CD4-positive, alpha-beta T cell treated with Interleukin-15 for 1 hour (primary cell): ENCODE measurements around the gene NPAT.

Experiments used
- DNase-seq: peaks from one replicate; pipeline ENCODE4 v3.0.0-alpha.2; 2020

The NPAT gene

DNA sequence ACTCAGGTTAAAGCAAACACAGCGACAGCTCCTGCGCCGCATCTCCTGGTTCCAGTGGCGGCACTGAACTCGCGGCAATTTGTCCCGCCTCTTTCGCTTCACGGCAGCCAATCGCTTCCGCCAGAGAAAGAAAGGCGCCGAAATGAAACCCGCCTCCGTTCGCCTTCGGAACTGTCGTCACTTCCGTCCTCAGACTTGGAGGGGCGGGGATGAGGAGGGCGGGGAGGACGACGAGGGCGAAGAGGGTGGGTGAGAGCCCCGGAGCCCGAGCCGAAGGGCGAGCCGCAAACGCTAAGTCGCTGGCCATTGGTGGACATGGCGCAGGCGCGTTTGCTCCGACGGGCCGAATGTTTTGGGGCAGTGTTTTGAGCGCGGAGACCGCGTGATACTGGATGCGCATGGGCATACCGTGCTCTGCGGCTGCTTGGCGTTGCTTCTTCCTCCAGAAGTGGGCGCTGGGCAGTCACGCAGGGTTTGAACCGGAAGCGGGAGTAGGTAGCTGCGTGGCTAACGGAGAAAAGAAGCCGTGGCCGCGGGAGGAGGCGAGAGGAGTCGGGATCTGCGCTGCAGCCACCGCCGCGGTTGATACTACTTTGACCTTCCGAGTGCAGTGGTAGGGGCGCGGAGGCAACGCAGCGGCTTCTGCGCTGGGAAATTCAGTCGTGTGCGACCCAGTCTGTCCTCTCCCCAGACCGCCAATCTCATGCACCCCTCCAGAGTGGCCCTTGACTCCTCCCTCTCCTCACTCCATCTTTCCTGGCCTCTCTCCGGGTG lies at the start of gene NPAT, which contains the start of gene ATM:
Gene NPAT, minus strand, starts transcription at position 65 of the 774 bp plus-strand sequence. CDS start 102 bp downstream, outside the sequence.
Gene ATM, plus strand, starts transcription at position 494 of the 774 bp plus-strand sequence. CDS start 4,558 bp downstream, outside the sequence.
- peak; percentile 100 for DNase-seq

DNA sequence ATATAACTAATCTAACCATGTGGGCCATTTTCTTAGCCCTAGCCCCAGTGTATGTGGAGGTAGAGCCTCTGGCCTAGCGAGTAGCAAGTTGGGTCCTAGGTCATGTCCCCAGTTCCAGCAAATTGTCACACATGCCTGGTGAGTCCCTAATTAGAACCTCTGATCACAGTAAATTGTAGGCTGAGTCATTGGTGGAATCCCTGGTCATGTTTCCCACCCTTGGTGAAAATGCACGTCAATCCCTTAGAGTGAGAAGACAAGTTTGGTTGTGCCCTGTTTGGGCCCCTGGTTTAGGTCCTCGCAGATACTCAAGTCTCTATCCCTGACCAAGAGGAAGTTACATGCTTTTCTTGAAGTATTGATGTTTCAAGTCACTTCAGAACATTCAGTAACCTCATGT lies 47.1 kb upstream of the NPAT start:
- DNase-seq = no peak

DNA sequence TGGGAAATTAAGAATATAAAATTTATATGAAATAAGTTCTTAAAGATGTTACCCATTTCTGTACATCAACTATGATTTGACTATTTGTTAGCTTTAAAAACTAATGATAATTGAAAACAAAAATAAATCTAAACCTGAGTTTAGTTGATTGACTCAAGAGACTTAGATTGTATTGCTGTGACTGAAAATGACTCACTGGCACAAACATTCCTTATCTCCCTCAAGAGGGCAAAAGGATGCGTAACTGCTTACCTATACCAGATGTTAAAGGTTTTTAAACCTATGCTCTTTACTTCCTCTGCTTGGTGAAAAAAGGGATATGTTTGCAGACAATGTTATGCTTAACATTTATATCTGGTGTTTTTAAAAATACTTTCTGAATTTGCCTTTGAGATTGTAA lies 30.7 kb upstream of the NPAT start:
- no peak for DNase-seq

DNA sequence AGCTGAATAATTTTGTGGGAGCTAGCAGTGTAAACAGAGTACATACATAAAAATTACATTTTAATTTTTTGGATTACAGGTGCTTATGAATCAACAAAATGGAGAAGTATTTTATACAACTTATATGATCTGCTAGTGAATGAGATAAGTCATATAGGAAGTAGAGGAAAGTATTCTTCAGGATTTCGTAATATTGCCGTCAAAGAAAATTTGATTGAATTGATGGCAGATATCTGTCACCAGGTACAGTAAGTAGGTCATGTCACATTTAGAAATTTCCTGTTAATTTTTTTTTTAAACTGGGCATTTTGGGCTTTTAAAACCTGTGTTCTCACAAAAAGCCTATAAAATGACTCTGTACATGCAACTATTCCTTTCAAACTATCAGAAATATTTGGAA lies 24.4 kb upstream of the NPAT start:
- DNase-seq = no peak

DNA sequence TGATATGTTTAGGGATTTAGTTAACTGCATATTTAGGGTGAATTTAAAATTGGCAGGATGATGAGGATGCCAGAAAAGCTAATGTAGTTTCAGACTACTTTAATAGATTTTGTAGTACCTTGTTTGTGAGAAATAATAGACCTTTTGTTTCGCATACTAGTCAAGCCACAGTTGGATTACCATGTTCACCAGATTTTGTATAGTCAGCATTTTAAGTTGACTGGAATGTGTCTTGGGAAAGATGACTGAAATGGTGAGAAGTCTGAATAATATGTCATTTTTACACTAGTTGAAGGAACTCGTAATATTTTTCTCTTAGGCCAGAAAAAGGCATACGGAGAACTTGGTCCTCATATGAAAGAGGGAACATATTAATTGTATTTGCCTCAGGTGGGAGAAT lies 23.9 kb upstream of the NPAT start:
- no peak for DNase-seq

DNA sequence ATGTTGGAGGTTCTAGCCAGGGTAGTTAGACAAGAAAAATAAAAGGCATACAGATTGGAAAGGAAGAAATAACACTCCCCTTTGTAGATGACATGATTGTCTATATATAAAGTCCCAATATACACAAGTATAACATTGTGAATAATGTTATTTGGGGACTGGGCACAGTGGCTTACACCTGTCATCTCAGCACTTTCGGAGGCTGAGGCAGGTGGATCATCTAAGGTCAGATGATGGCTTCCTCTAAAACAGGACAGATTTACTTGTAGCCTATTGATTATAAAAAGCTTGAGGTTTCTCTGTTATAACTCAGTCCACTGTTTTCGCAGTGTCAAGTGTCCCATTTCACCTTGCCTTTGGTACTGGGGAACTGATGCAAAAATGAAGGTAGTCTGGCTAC lies 20.0 kb upstream of the NPAT start:
- DNase-seq = no peak

DNA sequence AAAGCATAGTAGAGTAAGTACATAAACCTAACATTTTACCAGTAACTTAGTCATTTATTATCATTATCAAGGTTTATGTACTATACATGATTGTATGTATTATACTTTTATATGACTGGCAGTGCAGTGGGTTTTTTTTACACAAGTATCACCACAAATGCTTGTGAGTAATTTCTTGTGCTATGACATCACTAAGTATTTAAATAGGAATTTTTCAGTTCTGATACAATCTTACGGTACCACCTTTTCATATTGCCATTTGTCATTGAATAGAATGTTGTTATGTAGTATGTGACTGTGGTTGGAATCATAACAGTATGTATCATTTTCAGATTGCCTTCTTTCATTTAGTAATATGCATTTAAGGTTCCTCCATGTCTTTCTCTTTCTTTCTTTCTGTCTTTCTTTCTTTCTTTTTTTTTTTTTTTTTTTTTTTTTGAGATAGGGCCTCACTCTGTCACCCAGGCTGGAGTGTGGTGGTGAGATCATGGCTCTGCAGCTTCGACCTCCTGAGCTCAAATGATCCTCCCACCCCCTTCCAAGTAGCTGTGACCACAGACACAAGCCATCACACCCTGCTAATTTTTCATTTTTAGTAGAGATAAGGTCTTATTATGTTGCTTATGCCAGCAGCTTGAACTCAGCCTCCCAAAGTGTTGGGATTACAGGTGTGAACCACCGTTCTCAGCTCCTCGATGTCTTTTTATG lies 19.0 kb upstream of the NPAT start:
- peak; percentile 61 for DNase-seq

DNA sequence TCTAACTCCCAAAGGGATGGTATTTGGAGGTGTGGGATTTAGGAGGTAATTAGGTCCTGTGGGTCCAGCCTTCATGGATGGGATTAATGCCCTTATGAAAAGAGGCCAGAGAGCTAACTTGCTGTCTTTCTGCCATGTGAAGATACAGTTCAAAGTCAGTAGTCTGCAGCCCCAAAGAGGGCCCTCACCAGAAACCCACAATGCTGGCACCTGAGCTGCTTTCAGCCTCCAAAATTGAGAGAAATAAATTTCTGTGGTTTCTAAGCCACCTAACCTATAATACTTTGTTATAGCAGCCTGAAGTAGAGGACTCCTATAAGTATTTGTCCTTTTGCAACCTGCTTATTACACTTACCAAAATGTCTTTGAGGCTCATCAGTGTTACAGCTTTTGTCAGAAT lies 16.6 kb upstream of the NPAT start:
- no peak for DNase-seq

DNA sequence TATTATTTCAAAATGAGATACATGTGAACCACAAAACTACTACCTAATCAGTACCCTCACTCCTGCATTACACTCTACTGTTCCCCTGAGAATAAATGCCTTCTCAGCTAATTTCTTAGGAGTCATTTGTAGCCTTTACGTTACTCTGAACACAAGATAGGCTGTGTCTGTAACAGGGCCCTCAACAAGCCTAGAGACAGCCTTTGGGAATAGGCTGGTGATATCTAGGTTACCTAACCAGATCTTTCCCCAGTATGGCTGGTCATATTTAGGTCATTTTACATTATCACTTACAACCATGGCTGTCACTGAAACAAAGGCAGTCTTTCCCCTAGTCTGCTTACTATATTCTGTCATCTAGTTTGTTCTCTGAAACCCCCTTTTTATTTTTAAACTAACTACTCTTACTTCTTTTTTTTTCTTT lies 14.6 kb upstream of the NPAT start:
- no peak for DNase-seq

DNA sequence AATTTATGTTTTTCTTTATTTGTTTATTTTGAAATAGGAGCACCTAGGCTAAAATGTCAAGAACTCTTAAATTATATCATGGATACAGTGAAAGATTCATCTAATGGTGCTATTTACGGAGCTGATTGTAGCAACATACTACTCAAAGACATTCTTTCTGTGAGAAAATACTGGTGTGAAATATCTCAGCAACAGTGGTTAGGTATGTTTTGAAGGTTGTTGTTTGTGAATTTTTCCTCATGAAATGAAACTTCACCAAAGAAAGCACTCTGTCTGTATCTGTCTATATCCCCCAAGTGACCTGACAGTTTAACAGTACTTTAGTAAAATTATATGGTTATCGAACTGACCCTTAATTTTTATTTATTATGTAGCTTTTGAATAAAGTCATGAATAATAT lies 13.2 kb upstream of the NPAT start:
- DNase-seq = no peak

DNA sequence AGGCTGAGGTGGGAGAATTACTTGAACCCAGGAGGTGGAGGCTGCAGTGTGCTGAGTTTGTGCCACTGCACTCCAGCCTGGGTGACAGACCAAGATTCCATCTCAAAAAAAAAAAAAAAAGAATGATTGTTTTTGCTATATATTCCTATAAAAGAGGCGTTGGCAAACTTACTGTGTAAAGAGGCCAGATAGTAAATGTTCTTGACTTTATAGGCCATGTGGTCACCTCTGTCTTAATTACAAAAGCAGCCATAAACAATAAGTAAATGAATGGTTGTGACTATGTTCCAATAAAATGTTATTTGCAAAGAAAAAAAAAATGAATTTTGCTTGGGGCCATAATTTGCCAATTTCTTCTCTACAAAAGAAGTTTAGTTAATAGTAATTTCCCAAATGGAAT lies 12.8 kb upstream of the NPAT start:
- no peak for DNase-seq

DNA sequence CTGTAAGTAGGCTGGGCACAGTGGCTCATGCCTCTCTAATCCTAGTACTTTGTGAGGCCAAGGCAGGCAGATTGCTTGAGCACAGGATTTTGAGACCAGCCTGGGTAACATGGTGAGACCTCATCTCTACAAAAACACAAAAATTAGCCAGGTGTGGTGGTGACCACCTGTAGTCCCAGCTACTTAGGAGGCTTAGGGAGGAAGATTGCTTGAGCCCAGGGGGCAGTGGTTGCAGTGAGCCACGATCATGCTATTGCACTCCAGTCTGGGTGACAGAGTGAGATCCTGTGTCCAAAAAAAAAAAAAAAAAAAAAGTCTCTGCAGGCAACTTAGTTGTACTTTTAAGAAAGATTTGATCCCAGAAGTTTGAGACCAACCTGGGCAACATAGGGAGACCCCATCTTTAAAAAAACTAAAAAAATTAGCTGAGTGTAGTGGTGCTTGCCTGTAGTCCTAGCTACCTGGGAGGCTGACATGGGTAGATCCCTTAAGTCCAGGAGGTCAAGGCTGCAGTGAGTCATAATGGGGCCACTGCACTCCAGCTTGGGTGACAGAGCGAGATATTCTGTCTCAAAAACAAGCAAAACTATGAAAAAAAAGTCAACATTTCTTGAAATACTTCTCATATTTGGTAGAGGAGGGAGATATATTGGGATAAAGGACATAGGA lies 11.0 kb upstream of the NPAT start:
- no peak for DNase-seq

DNA sequence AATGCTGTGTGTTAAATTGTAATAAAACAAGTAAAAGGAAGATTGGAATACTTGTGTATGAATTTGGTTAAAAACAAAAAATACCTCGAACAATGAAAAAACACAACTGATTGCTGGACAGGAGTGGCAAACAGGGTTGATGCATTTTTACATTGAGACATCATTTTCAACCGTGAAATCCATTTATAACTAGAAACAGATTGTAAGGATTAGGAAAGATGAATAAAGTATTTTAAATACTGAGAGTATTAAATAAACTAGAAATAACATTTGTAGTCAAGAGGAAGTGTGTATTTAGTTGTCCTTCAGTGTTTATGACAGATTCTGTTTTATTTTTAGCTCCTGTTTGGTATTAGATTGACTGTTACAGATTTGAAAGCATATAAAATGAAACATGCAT lies 5.8 kb upstream of the NPAT start:
- DNase-seq = no peak

DNA sequence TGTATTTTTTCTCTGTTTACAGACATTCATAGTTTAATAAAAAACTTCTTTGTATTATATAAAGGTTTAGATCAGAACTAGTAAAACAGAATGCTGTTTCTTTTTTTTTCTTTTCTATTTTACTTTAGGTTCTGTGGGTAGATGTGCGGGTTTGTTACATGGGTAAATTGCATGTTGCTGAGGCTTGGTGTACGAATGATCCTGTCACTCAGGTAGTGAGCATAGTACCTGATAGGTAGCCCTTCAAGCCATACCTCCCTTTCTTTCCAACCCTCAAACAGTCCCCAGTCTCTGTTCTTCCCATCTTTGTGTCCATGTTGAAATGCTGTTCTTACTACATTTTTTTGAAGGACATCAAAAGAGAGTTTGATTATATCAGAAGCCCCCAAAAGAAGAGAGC lies 3.6 kb upstream of the NPAT start:
- DNase-seq = no peak

DNA sequence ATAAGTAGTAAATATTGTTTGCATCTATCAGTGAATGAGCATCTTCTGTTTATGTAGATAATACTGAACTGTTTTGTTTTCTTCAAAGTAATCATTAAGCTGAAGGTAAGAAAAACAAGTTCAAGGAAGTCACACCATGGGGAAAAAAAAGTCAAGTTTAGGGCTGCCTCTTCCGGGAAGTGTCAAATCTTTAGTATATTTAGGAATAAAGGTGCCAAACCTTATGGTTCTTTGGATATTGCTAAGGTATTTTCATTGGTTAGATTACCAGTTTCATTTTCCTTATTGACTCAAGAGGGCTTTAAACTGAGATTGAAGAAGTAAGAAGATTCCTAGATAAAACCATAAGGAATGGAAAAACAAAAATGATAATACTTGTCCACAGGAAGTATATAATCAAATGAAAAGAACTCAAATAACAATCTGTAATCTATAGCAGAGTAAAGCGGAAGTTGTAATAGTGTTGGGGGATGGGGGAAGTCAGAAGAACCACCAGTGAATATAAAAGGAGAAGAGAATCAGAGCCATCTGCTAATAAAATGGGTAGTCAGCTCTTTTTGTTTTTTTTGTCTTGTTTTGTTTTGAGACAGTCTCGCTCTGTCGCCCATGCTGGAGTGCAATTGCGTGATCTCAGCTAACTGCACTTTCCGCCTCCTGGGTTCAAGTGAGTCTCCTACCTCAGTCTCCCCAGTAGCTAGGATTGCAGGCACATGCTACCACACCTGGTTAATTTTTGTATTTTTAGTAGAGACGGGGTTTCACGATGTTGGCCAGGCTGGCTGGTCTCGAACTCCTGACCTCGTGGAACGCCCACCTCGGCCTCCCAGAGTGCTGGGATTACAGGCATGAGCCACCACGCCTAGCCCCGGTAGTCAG lies 2.7 kb upstream of the NPAT start:
- peak; percentile 63 for DNase-seq

DNA sequence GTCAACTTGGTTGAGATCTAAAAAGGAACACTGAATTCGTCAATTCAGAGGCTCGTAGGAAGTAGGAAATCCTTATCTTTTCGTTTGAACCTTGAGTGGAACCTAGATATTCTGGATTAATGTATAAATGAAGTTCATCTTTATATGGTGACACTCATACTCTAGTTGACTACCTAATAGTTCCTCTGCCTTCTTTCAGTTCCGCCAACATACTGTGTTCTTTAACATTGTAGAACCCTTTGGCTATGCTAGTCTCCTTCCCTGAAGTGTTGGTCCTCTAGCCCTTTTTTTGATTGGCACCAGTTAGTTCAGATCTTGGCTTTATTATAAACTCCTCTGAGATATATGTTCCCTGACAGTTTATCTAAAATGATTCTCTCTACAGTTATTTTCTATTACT lies 1.9 kb upstream of the NPAT start:
- DNase-seq = no peak

DNA sequence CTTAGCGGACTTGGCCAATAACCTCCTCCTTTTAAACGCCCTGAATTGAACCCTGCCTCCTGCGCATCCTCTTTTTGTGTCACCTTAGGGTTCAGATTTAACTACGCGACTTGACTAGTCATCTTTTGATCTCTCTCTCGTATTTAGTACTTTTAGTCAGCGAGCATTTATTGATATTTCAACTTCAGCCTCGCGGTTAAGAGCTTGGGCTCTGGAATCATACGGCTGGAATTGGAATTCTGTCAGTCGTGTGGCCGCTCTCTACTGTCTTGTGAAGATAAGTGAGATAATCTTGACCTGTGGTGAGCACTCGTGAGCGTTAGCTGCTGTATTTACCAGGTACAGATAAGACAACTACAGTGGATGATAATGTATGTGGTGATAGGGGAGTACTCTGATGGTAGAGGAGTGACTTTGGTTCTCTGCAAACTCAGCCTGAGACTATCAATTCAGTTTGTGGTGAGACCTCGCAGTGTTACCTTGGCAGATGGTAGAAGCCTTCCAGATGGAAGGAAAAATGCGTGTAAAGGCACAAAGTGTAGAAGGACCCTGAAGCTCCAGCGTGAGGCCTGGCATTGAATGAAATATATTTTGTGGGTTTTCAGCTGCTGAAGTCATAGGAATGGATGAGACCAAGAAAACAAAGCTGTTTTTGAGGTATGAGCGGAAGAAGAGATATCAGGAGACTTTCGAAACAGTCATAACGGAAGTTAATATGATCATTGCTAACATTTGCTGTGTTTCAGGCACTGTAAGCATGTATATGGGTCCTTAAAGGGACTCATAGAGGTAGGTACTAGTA lies 1.1 kb upstream of the NPAT start:
- no peak for DNase-seq

DNA sequence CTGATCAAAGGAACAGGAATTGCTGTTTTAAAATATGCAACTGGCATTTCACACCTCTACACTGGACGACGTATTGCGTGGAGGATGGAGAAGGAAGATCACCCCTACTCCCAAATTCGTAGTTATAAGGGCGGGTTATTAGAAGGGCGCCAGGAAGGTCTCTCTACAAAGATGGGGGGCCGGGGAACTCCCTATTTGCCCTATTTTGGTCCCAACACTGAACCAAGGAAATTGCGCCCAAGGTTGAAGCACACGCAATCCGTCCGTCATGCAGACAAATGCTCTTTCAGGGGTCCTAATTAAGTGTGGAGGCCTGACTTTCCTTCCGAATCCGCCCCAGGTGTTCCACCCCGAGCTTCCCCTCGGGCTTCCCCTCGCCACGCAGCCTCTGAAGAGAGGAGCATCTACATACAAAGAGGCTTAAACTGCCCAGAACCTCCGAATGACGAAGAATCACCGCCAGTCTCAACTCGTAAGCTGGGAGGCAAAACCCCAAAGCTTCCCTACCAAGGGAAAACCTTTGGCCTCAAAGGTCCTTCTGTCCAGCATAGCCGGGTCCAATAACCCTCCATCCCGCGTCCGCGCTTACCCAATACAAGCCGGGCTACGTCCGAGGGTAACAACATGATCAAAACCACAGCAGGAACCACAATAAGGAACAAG lies 396 bp downstream of the NPAT start:
- DNase-seq = peak; percentile 53

DNA sequence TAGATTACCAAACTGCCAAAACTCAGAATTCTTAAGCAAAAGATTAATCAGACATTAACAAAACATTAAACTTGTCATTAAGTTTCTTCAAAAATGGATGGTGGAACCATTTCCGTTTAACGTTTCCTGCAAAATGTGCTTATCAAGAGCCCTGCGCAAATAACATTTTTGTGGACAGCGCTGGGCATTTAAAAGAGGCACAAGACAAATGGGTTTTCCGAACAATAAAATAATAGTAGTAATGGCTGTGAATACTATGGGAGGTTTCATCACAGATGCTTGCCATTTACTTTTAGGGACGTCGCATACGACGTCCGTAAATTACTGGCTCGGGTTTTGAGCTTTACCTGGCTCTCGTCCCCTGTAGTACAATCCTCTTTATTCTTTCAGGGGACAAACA lies 1.1 kb downstream of the NPAT start:
- DNase-seq = no peak

DNA sequence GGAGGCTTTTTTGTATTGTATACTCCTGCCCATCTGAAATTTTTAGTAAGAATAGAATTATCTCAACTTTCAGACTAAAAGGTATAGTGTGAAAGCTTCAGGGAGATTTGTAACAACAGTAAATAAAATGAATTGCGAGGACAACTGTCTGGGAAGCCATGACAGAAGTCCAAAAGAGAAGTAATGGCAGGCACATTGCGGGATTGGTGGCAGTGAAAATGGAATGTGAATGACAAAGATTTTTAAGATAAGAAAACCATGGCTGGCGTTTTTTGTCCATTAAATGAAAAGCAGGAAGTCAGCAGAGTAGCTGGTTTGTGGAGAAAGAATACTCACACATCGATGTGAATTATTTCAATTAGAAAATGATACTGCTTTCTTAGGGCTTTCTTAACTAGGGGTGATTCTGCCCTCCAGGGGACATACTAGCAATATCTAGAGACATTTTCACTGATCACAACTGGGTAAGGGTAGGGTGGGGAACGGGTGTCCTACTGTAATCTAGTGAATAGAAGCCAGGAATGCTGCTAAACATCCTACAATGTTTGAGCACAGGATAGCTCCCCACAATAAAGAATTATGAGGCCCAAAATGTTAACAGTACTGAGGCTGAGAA lies 1.6 kb downstream of the NPAT start:
- DNase-seq = no peak
